ENCODE measurements around the gene ATP1A2. TPM values are rescaled to one million over a fixed set of nuclear protein-coding genes. Genes with fewer than 3 reads are reported as not detected.

Gene ATP1A2
- total and polyA plus RNA-seq, 2 donors (not counting 3 experiments of a cell fraction or from before 2014, with no cell fraction given): not detected

GRCh38 chr1:160087118-160087662 is 28.4 kb upstream of the ATP1A2 start:
- CTCF ChIA-PET: interaction anchor here (0.8 to 5.2 kb wide), 15 partner anchors 9 to 520 kb away, joined by 3 to 75 read pairs (median 5); partner anchors contain the start of genes IGSF8 and KCNJ10
- DNase-seq (ENCODE audit: low read depth, low spot score): no peak
- Histone ChIP-seq H3K9me3 (replicated peaks; ENCODE audit: control insufficient read depth, insufficient read depth, low read length) (no peaks in the 10 kb centered on the region), H3K9ac (replicated peaks; ENCODE audit: extremely low read depth, insufficient read depth, low read length) (no peak overlapping the region), H4K20me1 (replicated peaks; ENCODE audit: control insufficient read depth, extremely low read depth, insufficient read depth, low read length) (no peaks in the 10 kb centered on the region), H3K9me1 (replicated peaks; ENCODE audit: control insufficient read depth, extremely low read depth, insufficient read depth, low read length) (no peaks in the 10 kb centered on the region), H3K4me2 (ENCODE audit: insufficient read depth, low read length) (no peak overlapping the region), H3K4me1 (ENCODE audit: control insufficient read depth, extremely low read depth, insufficient read depth, low read length) (no peaks in the 10 kb centered on the region), H3K27me3 (ENCODE audit: control insufficient read depth in 2 of 2, insufficient read depth in 2 of 2, low read length in 2 of 2) (peaks cover 23 to 24% of the 10 kb centered on the region in 2 experiments), H3K4me3 (replicated peaks in 1 of 3; ENCODE audit: insufficient read depth in 1 of 3, low read depth in 1 of 3, low read length in 3 of 3) (no peak overlapping the region), H2AFZ (ENCODE audit: low read depth, low read length) (no peak overlapping the region), H3K27ac (ENCODE audit: insufficient read depth, low read depth, low read length) (no peak overlapping the region), H3K79me2 (ENCODE audit: control insufficient read depth, insufficient read depth, low read length) (no peaks in the 10 kb centered on the region), H3K36me3 (ENCODE audit: control insufficient read depth in 2 of 2, extremely low read depth in 1 of 2, insufficient read depth in 2 of 2, low read length in 2 of 2) (no peaks in the 10 kb centered on the region)
- dilution Hi-C loops (cut with MboI; ENCODE audit: extremely low pct_ligation_motif_present, low sequenced_read_pairs) (no loop called here), intact Hi-C loops (cut with micrococcal nuclease) (no loop called here)
- POLR2A ChIA-PET: no interaction called here
- BruUV-seq (replicated peaks): no TSS peak
- no peak for FAIRE-seq
- TF ChIP-seq MAX (IDR thresholded peaks at IDR 0.05; ENCODE audit: insufficient read depth, insufficient read length): no peak
- no peak for TF ChIP-seq POLR2A (IDR thresholded peaks at IDR 0.05; ENCODE audit: low read depth, low read length)
- TF ChIP-seq MYC (IDR thresholded peaks at IDR 0.05; ENCODE audit: low read depth, low read length): no peak
- no peak for TF ChIP-seq POLR2AphosphoS5 (IDR thresholded peaks at IDR 0.05; ENCODE audit: insufficient read depth, low read depth, low read length)
- TF ChIP-seq EZH2 (IDR thresholded peaks at IDR 0.05; ENCODE audit: borderline replicate concordance, low read depth, low read length, severe bottlenecking): no peak

- Histone ChIP-seq H3K4me3 (replicated peaks in 1 of 3; ENCODE audit: insufficient read depth in 1 of 3, low read depth in 1 of 3, low read length in 3 of 3) (no peak overlapping the region), H3K36me3 (ENCODE audit: control insufficient read depth in 2 of 2, extremely low read depth in 1 of 2, insufficient read depth in 2 of 2, low read length in 2 of 2) (no peaks in the 10 kb centered on the region), H3K9ac (replicated peaks; ENCODE audit: extremely low read depth, insufficient read depth, low read length) (no peak overlapping the region), H3K27me3 (ENCODE audit: control insufficient read depth in 2 of 2, insufficient read depth in 2 of 2, low read length in 2 of 2) (peaks cover 4 to 5% of the 10 kb centered on the region in 2 experiments), H2AFZ (ENCODE audit: low read depth, low read length) (no peak overlapping the region), H3K4me2 (ENCODE audit: insufficient read depth, low read length) (no peak overlapping the region), H3K9me3 (replicated peaks; ENCODE audit: control insufficient read depth, insufficient read depth, low read length) (no peaks in the 10 kb centered on the region), H3K79me2 (ENCODE audit: control insufficient read depth, insufficient read depth, low read length) (no peaks in the 10 kb centered on the region), H3K4me1 (ENCODE audit: control insufficient read depth, extremely low read depth, insufficient read depth, low read length) (no peaks in the 10 kb centered on the region), H3K27ac (ENCODE audit: insufficient read depth, low read depth, low read length) (no peak overlapping the region), H4K20me1 (replicated peaks; ENCODE audit: control insufficient read depth, extremely low read depth, insufficient read depth, low read length) (no peaks in the 10 kb centered on the region), H3K9me1 (replicated peaks; ENCODE audit: control insufficient read depth, extremely low read depth, insufficient read depth, low read length) (no peaks in the 10 kb centered on the region)
- no peak for TF ChIP-seq MAX (IDR thresholded peaks at IDR 0.05; ENCODE audit: insufficient read depth, insufficient read length)
- no peak for TF ChIP-seq FOS (IDR thresholded peaks at IDR 0.05; ENCODE audit: borderline replicate concordance, insufficient read depth, low read length)
- TF ChIP-seq EZH2 (IDR thresholded peaks at IDR 0.05; ENCODE audit: borderline replicate concordance, low read depth, low read length, severe bottlenecking): no peak
- no peak for TF ChIP-seq CTCF (IDR thresholded peaks at IDR 0.05; ENCODE audit: extremely low read depth in 1 of 2, insufficient read depth in 1 of 2, low read depth in 1 of 2, low read length in 2 of 2)
- TF ChIP-seq POLR2A (IDR thresholded peaks at IDR 0.05; ENCODE audit: low read depth, low read length): no peak
- no peak for TF ChIP-seq JUN (IDR thresholded peaks at IDR 0.05; ENCODE audit: borderline replicate concordance, insufficient read depth, insufficient read length, low read depth)
- TF ChIP-seq GATA2 (IDR thresholded peaks at IDR 0.05; ENCODE audit: insufficient read depth, insufficient read length, low read depth, low read length): no peak
- no peak for TF ChIP-seq POLR2AphosphoS5 (IDR thresholded peaks at IDR 0.05; ENCODE audit: insufficient read depth, low read depth, low read length)
- TF ChIP-seq MYC (IDR thresholded peaks at IDR 0.05; ENCODE audit: low read depth, low read length): no peak
- FAIRE-seq (no peak), DNase-seq (ENCODE audit: low read depth, low spot score) (no peak)
- ChIA-PET CTCF (interaction anchor here (1.0 to 3.7 kb wide), 2 partner anchors 8 to 12 kb away, joined by 4 to 21 read pairs; partner anchors contain the start of gene IGSF8), POLR2A (no interaction called here)
- intact Hi-C loops (cut with micrococcal nuclease) (no loop called here), dilution Hi-C loops (cut with MboI; ENCODE audit: extremely low pct_ligation_motif_present, low sequenced_read_pairs) (no loop called here)
- no TSS peak for BruUV-seq (replicated peaks)
Measured at GRCh38 chr1:160089883-160090282, 25.7 kb upstream of the ATP1A2 start.

Measured in endothelial cell of umbilical vein (primary cell).